K562 (cell line): ENCODE data around the gene GPR183. TPM values are rescaled to one million over a fixed set of nuclear protein-coding genes. Genes with fewer than 3 reads are reported as not detected.

Experiments
- ADNP ChIP-seq: fragments of 200-800 bp; sonication (Bioruptor generic); IDR thresholded peaks from 2 replicates; pipeline ENCODE4 v1.6.1; 2016; ENCODE audit warnings: missing genetic modification characterization, missing compliant biosample characterization
- CEBPB ChIP-seq: fragments of 450-650 bp; IDR thresholded peaks from 2 replicates; pipeline ENCODE4 v1.6.1; 2016; ENCODE audit warnings: missing genetic modification characterization, missing compliant biosample characterization
- JUND ChIP-seq, 2 experiments: IDR thresholded peaks; 2 replicates in 1 of 2; 3 replicates in 1 of 2; pipeline ENCODE4 v1.6.1; 2011; ENCODE audit warnings: borderline replicate concordance in 2 of 2, low read depth in 2 of 2, low read length in 2 of 2, improper control_type of control experiment in 1 of 2, missing biosample characterization in 1 of 2, missing genetic modification characterization in 1 of 2, missing genetic modification reagents in 1 of 2
- MAFG ChIP-seq: fragments of 450-650 bp; conservative IDR thresholded peaks from 2 replicates; pipeline ENCODE4 v1.6.1; 2016; ENCODE audit warnings: missing genetic modification characterization, missing compliant biosample characterization
- MCM2 ChIP-seq: fragments of 450-650 bp; IDR thresholded peaks from 2 replicates; pipeline ENCODE4 v1.6.1; 2017; ENCODE audit warnings: low read depth, mild to moderate bottlenecking
- MYC ChIP-seq, 2 experiments: fragments of 250-450 bp in 1 of 2; sonication (Bioruptor Pico) in 1 of 2; IDR thresholded peaks; 2 replicates each; pipeline versions ENCODE4 v1.5.1 to v1.6.1; 2012 to 2021; ENCODE audit warnings: low read depth in 2 of 2, borderline replicate concordance in 1 of 2, improper control_type of control experiment in 1 of 2, low read length in 1 of 2, mild to moderate bottlenecking in 1 of 2, moderate library complexity in 1 of 2
- PATZ1 ChIP-seq: fragments of 250-450 bp; sonication (Bioruptor Pico); IDR thresholded peaks from 2 replicates; pipeline ENCODE4 v1.5.0; 2020; ENCODE audit warnings: mild to moderate bottlenecking, borderline replicate concordance
- PHF21A ChIP-seq: fragments of 450-650 bp; IDR thresholded peaks from 2 replicates; pipeline ENCODE4 v1.6.1; 2017; ENCODE audit warnings: low read depth, borderline replicate concordance
- STAT5B ChIP-seq: fragments of 250-450 bp; sonication (Bioruptor Pico); IDR thresholded peaks from 2 replicates; pipeline ENCODE4 v1.8.0; 2021; ENCODE audit warnings: mild to moderate bottlenecking, inconsistent platforms
- TAF15 ChIP-seq: fragments of 200-400 bp; formaldehyde crosslinking; IDR thresholded peaks from 2 replicates; pipeline ENCODE4 v1.6.1; 2017; ENCODE audit warnings: mild to moderate bottlenecking, low read depth, low read length, moderate library complexity
- ZBTB40 ChIP-seq, 2 experiments: fragments of 450-650 bp in 1 of 2; sonication (generic) in 1 of 2; formaldehyde crosslinking in 1 of 2; IDR thresholded peaks; 2 replicates each; pipeline versions ENCODE4 v1.7.1 to v1.9.0; 2016 to 2022; ENCODE audit warnings: inconsistent platforms in 1 of 2, mild to moderate bottlenecking in 1 of 2, missing genetic modification reagents in 1 of 2
- ZNF165 ChIP-seq: fragments of 250-450 bp; sonication (Bioruptor Pico); IDR thresholded peaks from 2 replicates; pipeline ENCODE4 v1.4.0; 2020; ENCODE audit warnings: borderline replicate concordance
- ZNF398 ChIP-seq: fragments of 250-450 bp; sonication (Bioruptor Pico); IDR thresholded peaks from 2 replicates; pipeline ENCODE4 v1.8.0; 2021; ENCODE audit warnings: moderate library complexity, mild to moderate bottlenecking, inconsistent platforms
- polyA plus RNA-seq, 8 experiments: library from polyadenylated mRNA; depleted of rRNA in 4 of 8; stranded (reverse) in 5 of 8; unstranded in 3 of 8; fragments of >200 nt; fragmentation: Nextera tagmentation in 2 of 8; fragmentation: Illumina TruSeq in 1 of 8; extraction: Ambion mirVana in 2 of 8; extraction: Trizol in 1 of 8; gene quantifications; 2 replicates each; pipeline versions ENCODE4 v1.2.1 to v1.2.3, GENCODE V29; 2011 to 2014; ENCODE audit warnings: inconsistent platforms in 1 of 8, missing spikeins in 1 of 8
- total RNA-seq, 7 experiments: library from RNA; depleted of rRNA in 6 of 7; stranded (reverse); fragments of >200 nt in 6 of 7; fragmentation: Illumina TruSeq in 2 of 7; extraction: Trizol in 2 of 7; gene quantifications; 2 replicates each; pipeline versions ENCODE4 v1.2.1 to v1.2.3, GENCODE V29; 2011 to 2021; ENCODE audit warnings: low replicate concordance in 1 of 7

GPR183 gene
- total and polyA plus RNA-seq, 9 of the 15 experiments (the other 6 are each of a cell fraction or from before 2014, with no cell fraction given) = 1.3 to 10.2 (median 3.7) TPM

GRCh38 chr13:99339736-99340397 lies 32.7 kb upstream of the GPR183 start (continued):
- TF ChIP-seq ZNF398 (CRISPR knock-in tag) = no peak
- no peak for TF ChIP-seq JUND (IDR thresholded peaks at IDR 0.05; ENCODE audit: borderline replicate concordance, low read depth, low read length)
- TF ChIP-seq JUND (tag; IDR thresholded peaks at IDR 0.05; ENCODE audit: borderline replicate concordance, low read depth, low read length) = peak; percentile 17; the same call in 1 of the 3 replicates
- no peak for TF ChIP-seq MYC (IDR thresholded peaks at IDR 0.05; ENCODE audit: low read depth, low read length)
- TF ChIP-seq MYC (CRISPR knock-in tag; IDR thresholded peaks at IDR 0.05; ENCODE audit: borderline replicate concordance, low read depth) = no peak
- TF ChIP-seq ADNP (tag) = no peak
- no peak for TF ChIP-seq TAF15
- TF ChIP-seq MCM2 = no peak
- TF ChIP-seq PHF21A = no peak
- TF ChIP-seq MAFG (tag) = no peak
- TF ChIP-seq CEBPB (tag) = peak; percentile 83
- no peak for TF ChIP-seq STAT5B (CRISPR knock-in tag)
- no peak for TF ChIP-seq ZNF165 (CRISPR knock-in tag)
- no peak for TF ChIP-seq PATZ1
- no peak for TF ChIP-seq ZBTB40 (IDR thresholded peaks at IDR 0.05)
- no peak for TF ChIP-seq ZBTB40 (CRISPR knock-in tag; IDR thresholded peaks at IDR 0.05)
